ENCODE data around the gene CYP4F3. TPM values are rescaled to one million over a fixed set of nuclear protein-coding genes. Genes with fewer than 3 reads are reported as not detected.

CYP4F3 gene
- total RNA-seq, 1 donor from 2014 or later = not detected

DNA sequence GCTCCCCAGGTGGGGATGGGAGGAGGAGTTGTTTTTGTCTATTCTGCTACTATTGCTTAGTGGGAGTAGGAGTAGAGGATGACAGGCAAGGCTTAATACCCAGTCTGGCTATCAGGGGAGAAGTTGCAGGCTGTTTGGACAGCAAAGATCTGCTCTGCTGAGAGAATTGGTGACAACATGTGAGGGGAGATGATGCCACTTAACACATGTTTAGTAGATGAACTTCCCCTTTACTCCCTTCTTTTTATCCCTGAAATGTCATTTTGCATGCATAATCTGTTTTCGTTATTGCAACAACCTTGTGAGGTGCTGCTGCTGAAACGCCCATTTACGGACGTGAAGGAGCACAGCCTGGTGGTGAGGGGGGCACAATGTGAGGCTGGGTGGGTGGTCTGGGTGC, 29.2 kb downstream of the CYP4F3 start:
- TF ChIP-seq, protein P1, sequence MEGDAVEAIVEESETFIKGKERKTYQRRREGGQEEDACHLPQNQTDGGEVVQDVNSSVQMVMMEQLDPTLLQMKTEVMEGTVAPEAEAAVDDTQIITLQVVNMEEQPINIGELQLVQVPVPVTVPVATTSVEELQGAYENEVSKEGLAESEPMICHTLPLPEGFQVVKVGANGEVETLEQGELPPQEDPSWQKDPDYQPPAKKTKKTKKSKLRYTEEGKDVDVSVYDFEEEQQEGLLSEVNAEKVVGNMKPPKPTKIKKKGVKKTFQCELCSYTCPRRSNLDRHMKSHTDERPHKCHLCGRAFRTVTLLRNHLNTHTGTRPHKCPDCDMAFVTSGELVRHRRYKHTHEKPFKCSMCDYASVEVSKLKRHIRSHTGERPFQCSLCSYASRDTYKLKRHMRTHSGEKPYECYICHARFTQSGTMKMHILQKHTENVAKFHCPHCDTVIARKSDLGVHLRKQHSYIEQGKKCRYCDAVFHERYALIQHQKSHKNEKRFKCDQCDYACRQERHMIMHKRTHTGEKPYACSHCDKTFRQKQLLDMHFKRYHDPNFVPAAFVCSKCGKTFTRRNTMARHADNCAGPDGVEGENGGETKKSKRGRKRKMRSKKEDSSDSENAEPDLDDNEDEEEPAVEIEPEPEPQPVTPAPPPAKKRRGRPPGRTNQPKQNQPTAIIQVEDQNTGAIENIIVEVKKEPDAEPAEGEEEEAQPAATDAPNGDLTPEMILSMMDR (IDR thresholded peaks at IDR 0.05; ENCODE audit: unreplicated experiment) = no peak
- H3K27me3 Mint-ChIP-seq (ENCODE audit: unreplicated experiment) = peaks cover 10% of the 10 kb centered on the region
- DNase-seq (ENCODE audit: low spot score) = no peak
- peaks cover 10% of the 10 kb centered on the region for H3K36me3 Mint-ChIP-seq (ENCODE audit: low read depth, unreplicated experiment)
- no peak overlapping the region for H3K4me3 Mint-ChIP-seq (ENCODE audit: unreplicated experiment)
- no peaks in the 10 kb centered on the region for H3K4me1 Mint-ChIP-seq (ENCODE audit: unreplicated experiment)
- peaks cover 25% of the 10 kb centered on the region for H3K9me3 Mint-ChIP-seq (ENCODE audit: unreplicated experiment)
- no peak overlapping the region for H3K27ac Mint-ChIP-seq (ENCODE audit: unreplicated experiment)

DNA sequence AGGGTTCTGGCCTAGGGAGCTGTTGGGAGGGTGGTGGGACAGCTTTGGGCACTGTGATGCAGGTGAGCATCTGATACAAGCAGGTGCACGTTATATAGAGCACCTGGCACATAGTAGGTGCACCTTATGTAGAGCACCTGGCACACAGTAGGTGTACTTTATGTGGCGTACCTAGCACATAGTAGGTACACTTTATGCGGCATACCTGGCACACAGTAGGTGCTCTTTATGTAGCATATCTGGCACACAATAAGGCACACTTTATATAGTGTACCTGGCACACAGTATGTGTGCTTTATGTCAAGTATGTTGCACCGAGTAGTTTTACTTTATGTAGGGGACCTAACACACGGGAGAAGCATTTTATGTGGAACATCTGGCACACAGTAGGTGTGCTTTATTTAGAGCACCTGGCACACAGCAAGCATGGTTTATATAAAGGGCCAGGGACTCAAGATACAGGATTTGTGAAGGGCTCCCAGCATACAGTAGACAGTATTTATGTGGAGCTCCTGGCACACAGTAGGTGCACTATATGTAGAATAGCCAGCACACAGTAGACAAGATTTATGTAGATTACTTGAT, 30.6 kb downstream of the CYP4F3 start:
- Mint-ChIP-seq H3K9me3 (ENCODE audit: unreplicated experiment) (peaks cover 16% of the 10 kb centered on the region), H3K27me3 (ENCODE audit: unreplicated experiment) (peaks cover 10% of the 10 kb centered on the region), H3K4me1 (ENCODE audit: unreplicated experiment) (no peaks in the 10 kb centered on the region), H3K4me3 (ENCODE audit: unreplicated experiment) (no peak overlapping the region), H3K36me3 (ENCODE audit: low read depth, unreplicated experiment) (peaks cover 15% of the 10 kb centered on the region), H3K27ac (ENCODE audit: unreplicated experiment) (no peak overlapping the region)
- no peak for DNase-seq (ENCODE audit: low spot score)
- TF ChIP-seq, protein P1 (IDR thresholded peaks at IDR 0.05; ENCODE audit: unreplicated experiment) = no peak

DNA sequence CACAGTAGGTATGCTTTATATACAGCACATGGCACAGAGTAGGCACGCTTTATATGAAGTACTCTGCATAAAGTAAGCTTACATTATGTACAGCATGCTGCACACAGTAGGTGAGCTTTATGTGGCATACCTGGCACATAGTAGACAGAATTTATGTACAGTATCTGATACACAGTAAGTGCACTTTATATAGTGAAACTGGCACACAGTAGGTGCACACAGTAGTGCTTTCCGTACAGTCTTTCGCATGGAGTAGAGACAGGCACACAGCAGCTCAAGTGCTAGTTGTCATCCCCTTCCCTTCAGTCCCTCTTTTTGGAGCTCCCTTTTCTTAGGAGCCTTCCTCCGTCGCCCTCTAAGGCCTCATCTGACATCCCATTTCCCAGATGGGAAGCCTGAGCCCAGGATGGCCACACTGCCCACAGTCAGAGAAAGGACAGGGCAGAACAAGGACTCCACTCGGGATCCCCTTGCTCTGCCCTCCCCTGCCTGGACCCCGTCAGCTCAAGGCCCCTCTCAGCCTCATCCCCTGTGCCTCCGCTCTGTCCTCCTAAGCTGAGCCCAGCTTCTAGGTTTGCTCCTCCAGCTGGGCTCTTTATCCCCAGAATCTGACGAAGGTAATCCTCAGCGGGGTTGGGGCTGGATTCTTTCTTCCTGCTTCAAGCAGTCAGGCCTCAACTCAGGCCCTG, 31.3 kb downstream of the CYP4F3 start:
- peaks cover 21% of the 10 kb centered on the region for H3K9me3 Mint-ChIP-seq (ENCODE audit: unreplicated experiment)
- H3K27me3 Mint-ChIP-seq (ENCODE audit: unreplicated experiment) = peaks cover 13% of the 10 kb centered on the region
- H3K36me3 Mint-ChIP-seq (ENCODE audit: low read depth, unreplicated experiment) = peaks cover 15% of the 10 kb centered on the region
- H3K4me3 Mint-ChIP-seq (ENCODE audit: unreplicated experiment) = no peak overlapping the region
- no peak overlapping the region for H3K27ac Mint-ChIP-seq (ENCODE audit: unreplicated experiment)
- TF ChIP-seq, protein P1 (IDR thresholded peaks at IDR 0.05; ENCODE audit: unreplicated experiment) = no peak
- no peaks in the 10 kb centered on the region for H3K4me1 Mint-ChIP-seq (ENCODE audit: unreplicated experiment)
- no peak for DNase-seq (ENCODE audit: low spot score)

DNA sequence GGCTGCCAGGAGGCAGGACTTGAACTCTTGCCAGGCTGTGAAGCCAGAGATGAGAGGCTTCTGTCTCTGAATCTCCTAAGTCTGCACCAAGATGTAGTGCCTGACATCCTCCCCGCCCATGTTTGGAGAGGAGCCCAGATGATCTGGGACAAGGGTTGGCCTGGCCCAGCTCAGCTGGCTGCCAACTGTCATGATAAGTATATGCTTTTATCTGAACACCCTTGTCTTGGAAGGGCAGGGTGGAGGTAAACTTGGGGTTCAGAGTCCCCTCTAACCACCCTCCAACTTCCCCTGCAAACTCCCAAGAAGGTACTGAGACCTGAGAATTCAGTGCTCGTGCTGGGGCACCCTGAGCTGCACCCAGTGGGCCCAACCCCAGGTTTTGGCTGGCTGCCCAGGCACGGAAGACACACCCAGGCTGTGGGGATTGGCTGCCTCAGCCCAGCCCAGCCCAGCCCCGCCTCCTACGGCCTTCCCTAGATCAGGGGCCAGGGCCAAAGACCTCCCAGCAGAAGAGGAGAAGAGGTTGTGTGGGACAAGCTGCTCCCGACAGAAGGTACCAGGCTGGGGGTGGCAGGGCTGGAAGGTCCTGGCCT, 32.0 kb downstream of the CYP4F3 start, which contains the start of gene CYP4F12:
TSS of gene CYP4F12 (plus strand) at position 508 of the 596 bp plus-strand sequence. CDS start 443 bp downstream, outside the sequence.
- DNase-seq (ENCODE audit: low spot score) = no peak
- Mint-ChIP-seq H3K36me3 (ENCODE audit: low read depth, unreplicated experiment) (peaks cover 18% of the 10 kb centered on the region), H3K4me3 (ENCODE audit: unreplicated experiment) (no peak within 1 kb of the TSS), H3K4me1 (ENCODE audit: unreplicated experiment) (no peaks in the 10 kb centered on the region), H3K9me3 (ENCODE audit: unreplicated experiment) (peaks cover 25% of the 10 kb centered on the region), H3K27me3 (ENCODE audit: unreplicated experiment) (peaks cover 13% of the 10 kb centered on the region), H3K27ac (ENCODE audit: unreplicated experiment) (no peak within 1 kb of the TSS)
- TF ChIP-seq, protein P1 (IDR thresholded peaks at IDR 0.05; ENCODE audit: unreplicated experiment) = no peak
